ENCODE data around the gene ATXN10.

ATXN10 gene

GRCh38 chr22:45696227-45696626, 24.6 kb downstream of the ATXN10 start:
- H3K4me3 ChIP-seq (ENCODE audit: low read length) = no peak overlapping the region
- no peak for DNase-seq (ENCODE audit: low read depth)
- TF ChIP-seq CTCF (conservative IDR thresholded peaks at IDR 0.05; ENCODE audit: low read length) = no peak

GRCh38 chr22:45698094-45698493, 26.5 kb downstream of the ATXN10 start:
- H3K4me3 ChIP-seq (ENCODE audit: low read length) = no peak overlapping the region
- TF ChIP-seq CTCF (conservative IDR thresholded peaks at IDR 0.05; ENCODE audit: low read length) = no peak
- DNase-seq (ENCODE audit: low read depth) = no peak

GRCh38 chr22:45702981-45703380, 31.3 kb downstream of the ATXN10 start:
- DNase-seq (ENCODE audit: low read depth) = no peak
- no peak overlapping the region for H3K4me3 ChIP-seq (ENCODE audit: low read length)
- no peak for TF ChIP-seq CTCF (conservative IDR thresholded peaks at IDR 0.05; ENCODE audit: low read length)

- DNase-seq (ENCODE audit: low read depth) = no peak
- no peak for TF ChIP-seq CTCF (conservative IDR thresholded peaks at IDR 0.05; ENCODE audit: low read length)
- H3K4me3 ChIP-seq (ENCODE audit: low read length) = no peak overlapping the region
Observed at GRCh38 chr22:45703758-45704157, 32.1 kb downstream of the ATXN10 start.

- peak; percentile 52 for DNase-seq (ENCODE audit: low read depth)
- H3K4me3 ChIP-seq (ENCODE audit: low read length) = no peak overlapping the region
- TF ChIP-seq CTCF (conservative IDR thresholded peaks at IDR 0.05; ENCODE audit: low read length) = no peak
Observed at GRCh38 chr22:45704648-45705047, 33.0 kb downstream of the ATXN10 start.

- no peak for TF ChIP-seq CTCF (conservative IDR thresholded peaks at IDR 0.05; ENCODE audit: low read length)
- DNase-seq (ENCODE audit: low read depth) = no peak
- H3K4me3 ChIP-seq (ENCODE audit: low read length) = no peak overlapping the region
Observed at GRCh38 chr22:45707605-45708004, 36.0 kb downstream of the ATXN10 start.

- no peak overlapping the region for H3K4me3 ChIP-seq (ENCODE audit: low read length)
- TF ChIP-seq CTCF (conservative IDR thresholded peaks at IDR 0.05; ENCODE audit: low read length) = no peak
- no peak for DNase-seq (ENCODE audit: low read depth)
Observed at GRCh38 chr22:45708145-45708544, 36.5 kb downstream of the ATXN10 start.

Measured in AG10803 (cell line).